T-helper 2 cell (primary cell): ENCODE results near the gene CYP2R1.
A peak's percentile ranks its signal among the peaks of the same experiment; 100 is the strongest.
"Not testable (repeated sequence)": the region's sequence is repeated elsewhere in the genome, so short reads cannot be mapped to it uniquely, and the experiment has no call there.

Experiments
- DNase-seq, 5 experiments: peaks; one replicate each; pipeline versions ENCODE4 v3.0.0 to v3.0.0-alpha.2; 2012 to 2022

Gene CYP2R1

GRCh38 chr11:14892577-14892976, 546 bp upstream of the CYP2R1 start:
- no peak for DNase-seq

GRCh38 chr11:14891143-14892035, 642 bp downstream of the CYP2R1 start:
- DNase-seq = peak; percentile 70 to 95 (median 80)

GRCh38 chr11:14886513-14886912, 5.5 kb downstream of the CYP2R1 start:
- no peak for DNase-seq

GRCh38 chr11:14884667-14885273, 7.3 kb downstream of the CYP2R1 start:
- DNase-seq = no peak

GRCh38 chr11:14883683-14884082, 8.3 kb downstream of the CYP2R1 start:
- DNase-seq = not testable (repeated sequence)

GRCh38 chr11:14882196-14882595, 9.8 kb downstream of the CYP2R1 start:
- no peak for DNase-seq

GRCh38 chr11:14881576-14882193, 10.3 kb downstream of the CYP2R1 start:
- no peak for DNase-seq

GRCh38 chr11:14875163-14875562, 16.9 kb downstream of the CYP2R1 start:
- no peak for DNase-seq

- DNase-seq = no peak
Observed at GRCh38 chr11:14873632-14874031, 18.4 kb downstream of the CYP2R1 start.

- no peak for DNase-seq
Observed at GRCh38 chr11:14872032-14872431, 20.0 kb downstream of the CYP2R1 start.

- DNase-seq = not testable (repeated sequence)
Observed at GRCh38 chr11:14863775-14864174, 28.3 kb downstream of the CYP2R1 start.

- no peak for DNase-seq
Observed at GRCh38 chr11:14861680-14862079, 30.4 kb downstream of the CYP2R1 start.

- no peak for DNase-seq
Observed at GRCh38 chr11:14860511-14860910, 31.5 kb downstream of the CYP2R1 start.

GRCh38 chr11:14858404-14858803, 33.6 kb downstream of the CYP2R1 start:
- DNase-seq = no peak

GRCh38 chr11:14857621-14858020, 34.4 kb downstream of the CYP2R1 start:
- DNase-seq = no peak

- no peak for DNase-seq
Observed at GRCh38 chr11:14855890-14856289, 36.1 kb downstream of the CYP2R1 start.

GRCh38 chr11:14854057-14854456, 38.0 kb downstream of the CYP2R1 start:
- DNase-seq = no peak

GRCh38 chr11:14852571-14853177, 39.4 kb downstream of the CYP2R1 start:
- no peak for DNase-seq

- no peak for DNase-seq
Observed at GRCh38 chr11:14842002-14842401, 50.0 kb downstream of the CYP2R1 start.

GRCh38 chr11:14835496-14836492, 56.2 kb downstream of the CYP2R1 start:
- no peak for DNase-seq
